HFF-Myc (cell line): Measurements from ENCODE around the gene CATSPER4.

Experiments
- DNase-seq: peaks from one replicate; pipeline ENCODE4 v3.0.0-alpha.2; 2011; ENCODE audit warnings: low read depth; ENCODE audit errors: extremely low read depth
- H3K4me3 ChIP-seq: replicated peaks from 2 replicates; pipeline ENCODE4 v1.5.1; 2011; ENCODE audit warnings: low read depth, mild to moderate bottlenecking, control low read depth, low read length
- TF ChIP-seq, protein P1 (sequence below): IDR thresholded peaks from 2 replicates; pipeline ENCODE4 v1.5.1; 2012; ENCODE audit warnings: mild to moderate bottlenecking, low read depth, low read length, control low read depth; ENCODE audit errors: missing control alignments

Gene CATSPER4

DNA sequence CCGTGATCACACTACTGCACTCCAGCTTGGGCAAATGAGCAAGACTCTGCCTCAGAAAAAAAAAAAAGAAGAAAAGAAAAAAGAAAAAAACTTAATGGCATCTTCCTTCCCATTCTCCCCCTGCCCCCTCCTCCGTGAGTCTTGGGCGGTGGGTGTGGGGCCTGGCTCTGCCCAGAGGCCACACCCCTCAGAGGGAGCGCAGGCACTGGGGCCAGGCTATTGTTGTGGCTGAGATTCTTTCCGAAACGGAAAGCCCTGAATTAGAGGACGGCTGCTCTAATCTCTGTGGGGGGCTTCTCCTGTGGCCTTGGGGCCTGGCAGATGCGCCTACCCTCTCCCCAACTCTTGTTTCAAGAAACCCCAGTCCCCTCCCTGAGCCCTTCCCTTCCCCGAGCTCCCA is 35.7 kb upstream of the CATSPER4 start:
- no peak overlapping the region for H3K4me3 ChIP-seq
- TF ChIP-seq, protein P1, sequence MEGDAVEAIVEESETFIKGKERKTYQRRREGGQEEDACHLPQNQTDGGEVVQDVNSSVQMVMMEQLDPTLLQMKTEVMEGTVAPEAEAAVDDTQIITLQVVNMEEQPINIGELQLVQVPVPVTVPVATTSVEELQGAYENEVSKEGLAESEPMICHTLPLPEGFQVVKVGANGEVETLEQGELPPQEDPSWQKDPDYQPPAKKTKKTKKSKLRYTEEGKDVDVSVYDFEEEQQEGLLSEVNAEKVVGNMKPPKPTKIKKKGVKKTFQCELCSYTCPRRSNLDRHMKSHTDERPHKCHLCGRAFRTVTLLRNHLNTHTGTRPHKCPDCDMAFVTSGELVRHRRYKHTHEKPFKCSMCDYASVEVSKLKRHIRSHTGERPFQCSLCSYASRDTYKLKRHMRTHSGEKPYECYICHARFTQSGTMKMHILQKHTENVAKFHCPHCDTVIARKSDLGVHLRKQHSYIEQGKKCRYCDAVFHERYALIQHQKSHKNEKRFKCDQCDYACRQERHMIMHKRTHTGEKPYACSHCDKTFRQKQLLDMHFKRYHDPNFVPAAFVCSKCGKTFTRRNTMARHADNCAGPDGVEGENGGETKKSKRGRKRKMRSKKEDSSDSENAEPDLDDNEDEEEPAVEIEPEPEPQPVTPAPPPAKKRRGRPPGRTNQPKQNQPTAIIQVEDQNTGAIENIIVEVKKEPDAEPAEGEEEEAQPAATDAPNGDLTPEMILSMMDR = no peak
- DNase-seq = no peak

DNA sequence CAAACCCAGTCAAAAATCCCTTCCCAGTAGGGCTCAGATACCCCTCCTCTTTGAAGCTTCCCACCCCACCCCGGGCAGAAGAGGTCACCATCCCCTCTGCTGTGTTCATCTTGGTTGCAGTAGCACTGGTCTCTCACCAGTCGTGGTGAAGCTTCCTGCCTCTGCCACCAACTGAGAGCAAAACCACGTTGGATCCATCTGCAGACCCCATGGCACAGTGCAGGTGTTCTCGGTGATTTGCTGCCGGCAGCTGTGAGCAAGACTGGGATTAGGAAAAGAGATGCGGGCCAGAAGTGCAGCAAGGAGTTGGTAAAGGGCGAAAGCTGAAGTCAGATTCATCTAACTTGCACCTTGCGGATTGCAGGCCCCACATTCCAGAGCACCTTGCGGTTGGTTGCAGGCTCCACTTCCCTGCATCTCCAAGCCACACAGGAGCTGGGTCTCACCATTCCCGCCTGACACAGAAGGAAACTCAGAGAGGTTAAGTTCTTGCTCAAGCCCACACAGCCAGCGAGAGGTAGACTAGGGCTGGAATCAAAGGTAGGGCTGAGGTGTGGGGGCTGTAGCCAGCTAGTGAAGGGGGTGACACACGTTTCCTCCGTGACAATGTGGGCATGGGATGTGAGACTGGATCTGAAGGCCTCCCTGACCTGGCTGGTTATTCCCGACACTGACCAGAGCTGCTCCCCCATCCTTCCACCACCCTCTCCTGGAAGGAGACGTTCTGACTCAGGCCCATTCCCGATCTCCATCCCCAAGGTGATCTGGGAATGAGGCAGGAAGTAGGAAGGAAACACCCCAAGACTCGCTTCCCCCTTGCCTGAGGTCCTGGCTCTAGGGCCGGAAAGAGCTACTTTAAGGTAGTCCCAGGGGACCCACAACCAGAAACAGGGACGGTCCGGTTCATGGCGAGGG is 34.8 kb upstream of the CATSPER4 start:
- no peak for DNase-seq
- TF ChIP-seq, protein P1 = no peak
- no peak overlapping the region for H3K4me3 ChIP-seq

DNA sequence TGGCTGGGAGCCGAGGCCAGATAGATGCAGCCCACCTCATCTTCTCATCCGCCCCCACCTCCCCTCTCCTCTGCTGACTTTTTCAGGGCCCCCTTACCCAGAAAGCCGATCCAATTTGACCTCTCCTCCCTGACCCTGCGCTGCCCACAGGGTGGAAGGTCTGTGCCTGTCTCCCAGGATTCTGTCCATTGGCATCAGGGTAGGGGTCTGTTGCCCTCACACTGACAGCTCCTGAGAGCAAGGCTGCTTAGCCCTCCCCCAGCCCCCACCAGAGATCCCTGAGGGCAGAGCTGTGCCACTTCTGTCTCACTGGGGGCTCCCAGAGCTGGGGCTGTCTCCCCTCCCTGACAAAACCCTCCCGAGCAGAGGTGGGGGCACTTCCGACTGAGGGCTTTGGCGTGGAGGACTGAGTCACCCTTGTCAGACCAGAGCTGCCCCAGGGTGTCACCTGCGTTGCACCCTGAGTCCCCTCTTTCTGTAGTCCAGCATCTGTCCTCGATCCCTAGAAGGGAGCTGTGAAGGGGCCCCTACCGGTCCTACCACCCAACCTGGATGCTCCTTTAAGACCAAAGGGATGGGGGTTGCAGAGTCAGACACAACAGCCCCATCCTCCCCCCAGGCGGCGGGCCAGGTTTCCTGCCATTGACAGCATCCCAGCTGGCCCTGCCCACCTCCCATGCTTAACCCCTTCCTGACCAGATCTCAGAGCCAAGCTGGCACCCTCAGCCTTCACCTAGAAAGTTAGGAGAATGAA is 33.9 kb upstream of the CATSPER4 start:
- DNase-seq = no peak
- H3K4me3 ChIP-seq = no peak overlapping the region
- TF ChIP-seq, protein P1 = no peak

DNA sequence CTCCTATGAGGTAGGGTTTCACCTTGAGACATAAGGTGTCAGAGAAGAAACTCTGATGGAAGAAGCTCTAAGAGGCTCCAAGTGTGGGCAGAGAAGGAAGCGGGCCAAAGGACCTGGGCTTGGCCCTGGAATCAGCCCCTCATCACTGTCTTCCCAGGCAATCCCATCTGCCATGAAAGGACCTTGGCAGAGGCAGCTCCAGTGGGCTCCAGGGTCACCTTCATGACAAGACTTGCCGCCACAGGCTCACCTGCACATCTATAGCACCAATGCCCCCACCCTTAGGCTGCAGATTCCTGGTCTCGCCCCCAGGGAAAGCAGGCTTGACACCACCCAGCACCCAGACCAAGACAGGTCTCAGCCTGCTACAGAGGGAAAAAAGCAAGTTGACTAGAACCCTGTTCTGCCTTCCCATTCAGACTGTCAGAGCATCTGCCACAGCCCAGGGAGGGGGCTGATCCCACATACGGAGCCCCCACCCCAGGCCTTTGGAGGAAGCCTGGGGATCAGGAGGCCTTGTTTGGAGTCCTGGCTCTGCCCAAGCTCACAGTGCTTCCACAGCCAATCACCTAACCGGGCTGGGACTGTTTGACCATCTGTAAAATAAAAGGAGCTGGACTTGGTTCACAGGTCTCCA is 32.0 kb upstream of the CATSPER4 start:
- DNase-seq = no peak
- TF ChIP-seq, protein P1 = no peak
- no peak overlapping the region for H3K4me3 ChIP-seq

DNA sequence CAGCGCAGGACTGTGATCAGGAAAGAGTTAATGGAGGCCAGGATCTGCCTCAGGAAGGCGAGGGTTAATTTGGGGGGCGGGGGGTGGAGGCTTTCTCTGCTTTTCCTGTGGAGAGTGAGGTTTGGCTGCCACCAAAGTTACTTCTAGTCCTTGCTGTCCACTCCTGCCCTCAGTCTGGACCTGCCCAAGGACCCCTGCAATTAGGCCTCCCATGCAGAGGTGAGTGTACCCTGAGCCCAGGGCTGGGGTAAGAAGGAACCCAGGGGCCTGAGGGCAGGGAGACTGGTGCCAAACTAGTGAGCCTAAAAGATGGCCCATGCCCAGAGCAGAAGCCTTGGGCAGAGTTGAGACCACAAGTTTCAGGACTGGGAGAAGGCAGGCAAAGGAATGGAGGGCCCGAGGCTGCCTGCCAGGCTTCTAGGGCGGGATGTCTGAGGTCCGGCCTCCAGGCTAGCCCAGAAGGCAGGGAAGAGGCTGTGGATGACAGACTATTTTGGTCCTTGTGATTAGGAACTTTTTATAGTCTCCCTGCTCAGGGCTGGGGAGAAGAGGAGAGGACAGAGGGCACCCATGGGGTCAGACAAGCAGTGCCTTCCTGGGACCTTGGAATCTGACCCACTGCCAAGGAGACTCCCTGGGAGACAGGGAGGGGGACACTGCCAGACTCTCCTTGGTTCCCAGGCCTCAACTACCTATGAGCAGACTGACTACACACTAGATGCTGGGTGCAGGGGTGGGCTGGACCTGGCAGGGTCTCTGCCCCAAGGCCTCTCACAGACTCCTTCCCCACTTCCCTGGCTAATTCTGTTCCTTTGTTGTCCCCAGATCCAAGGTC is 31.3 kb upstream of the CATSPER4 start, which contains the start of gene FAM110D:
Gene FAM110D (plus strand): TSS at position 172 of the 835 bp plus-strand sequence. CDS start 2,213 bp downstream, outside the sequence.
- TF ChIP-seq, protein P1 = no peak
- no peak for DNase-seq
- H3K4me3 ChIP-seq = no peak within 1 kb of the TSS

DNA sequence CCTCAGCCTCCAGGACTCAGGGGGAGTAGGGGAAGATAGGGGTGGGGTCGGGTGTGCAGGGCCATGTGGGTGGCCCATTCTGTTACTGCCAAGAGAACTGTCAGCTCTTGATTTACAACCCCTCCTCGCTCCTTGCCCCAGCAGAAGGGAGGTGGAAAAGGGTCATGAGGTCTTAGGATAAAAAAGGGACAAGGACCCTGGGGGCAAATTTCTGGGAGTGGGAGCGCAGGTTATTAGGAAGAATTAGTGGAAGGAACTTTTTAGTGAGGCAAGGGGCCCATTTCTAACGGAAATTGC is 30.7 kb upstream of the CATSPER4 start:
- no peak for DNase-seq
- TF ChIP-seq, protein P1 = no peak
- no peak overlapping the region for H3K4me3 ChIP-seq
